Hepatocyte (in vitro differentiated cells): Measurements from ENCODE around the gene CCDC81. TPM values are rescaled to one million over a fixed set of nuclear protein-coding genes. Genes with fewer than 3 reads are reported as not detected.

Experiments
- DNase-seq: peaks from one replicate; pipeline ENCODE4 v3.0.0-alpha.2; 2016; ENCODE audit warnings: low spot score
- H2AFZ ChIP-seq: fragments of 200-600 bp; sonication (generic); 2 replicates; pipeline ENCODE4 v1.6.0; 2016; ENCODE audit warnings: antibody characterized with exemption, mild to moderate bottlenecking
- H3K27ac ChIP-seq: fragments of 200-600 bp; sonication (generic); 2 replicates; pipeline ENCODE4 v1.5.1; 2016; ENCODE audit warnings: mild to moderate bottlenecking
- H3K27me3 ChIP-seq: fragments of 200-600 bp; sonication (generic); 2 replicates; pipeline ENCODE4 v1.6.1; 2016
- H3K36me3 ChIP-seq: fragments of 200-600 bp; sonication (generic); replicated peaks from 2 replicates; pipeline ENCODE4 v1.5.1; 2016; ENCODE audit warnings: low read depth; ENCODE audit not compliant: insufficient read depth
- H3K4me1 ChIP-seq: fragments of 200-600 bp; sonication (generic); 2 replicates; pipeline ENCODE4 v1.5.1; 2016; ENCODE audit warnings: mild to moderate bottlenecking, moderate library complexity; ENCODE audit not compliant: insufficient read depth
- H3K4me2 ChIP-seq: fragments of 200-600 bp; sonication (generic); 2 replicates; pipeline ENCODE4 v1.6.0; 2016
- H3K4me3 ChIP-seq: fragments of 200-600 bp; sonication (generic); 2 replicates; pipeline ENCODE4 v1.5.1; 2016; ENCODE audit warnings: mild to moderate bottlenecking
- H3K79me2 ChIP-seq: fragments of 200-600 bp; sonication (generic); 2 replicates; pipeline ENCODE4 v1.6.0; 2017; ENCODE audit warnings: mild to moderate bottlenecking
- H3K9me2 ChIP-seq: fragments of 200-600 bp; sonication (generic); replicated peaks from 2 replicates; pipeline ENCODE4 v1.6.0; 2017; ENCODE audit warnings: mild to moderate bottlenecking; ENCODE audit not compliant: insufficient read depth
- H3K9me3 ChIP-seq: fragments of 200-600 bp; sonication (generic); 2 replicates; pipeline ENCODE4 v1.5.1; 2016; ENCODE audit warnings: low read depth, mild to moderate bottlenecking
- H4K20me1 ChIP-seq: fragments of 200-600 bp; sonication (generic); 2 replicates; pipeline ENCODE4 v1.6.0; 2016; ENCODE audit warnings: mild to moderate bottlenecking; ENCODE audit not compliant: insufficient read depth, poor library complexity, severe bottlenecking
- EZH2 ChIP-seq: fragments of 200-600 bp; sonication (generic); IDR thresholded peaks from 2 replicates; pipeline ENCODE4 v1.6.1; 2016; ENCODE audit warnings: antibody characterized with exemption, mild to moderate bottlenecking, borderline replicate concordance
- EZH2phosphoT487 ChIP-seq: fragments of 200-600 bp; sonication (generic); IDR thresholded peaks from one replicate; pipeline ENCODE4 v1.6.1; 2018; ENCODE audit warnings: antibody characterized with exemption, mild to moderate bottlenecking, low read depth, moderate library complexity; ENCODE audit not compliant: unreplicated experiment, severe bottlenecking
- whole genome bisulfite sequencing: methylation state at CpG from one replicate; pipeline ENCODE4 v1.1.6; 2016; ENCODE audit warnings: low lambda C conversion rate; ENCODE audit errors: missing lambda C conversion rate; 5-methylcytosine and 5-hydroxymethylcytosine counted together
- polyA plus RNA-seq: library from polyadenylated mRNA; unstranded; fragments of >200 nt; fragmentation: Nextera tagmentation; extraction: Ambion mirVana; gene quantifications from 2 replicates; pipeline ENCODE4 v1.2.1, GENCODE V29; 2016
- total RNA-seq: library from RNA; depleted of rRNA; stranded (reverse); fragments of >200 nt; gene quantifications from 2 replicates; pipeline ENCODE4 v1.2.3, GENCODE V29; 2014
- TF ChIP-seq, protein P1 (sequence below): fragments of 200-600 bp; sonication (generic); IDR thresholded peaks from 2 replicates; pipeline ENCODE4 v1.5.1; 2016; ENCODE audit warnings: antibody characterized with exemption, mild to moderate bottlenecking; ENCODE audit not compliant: poor library complexity

Gene CCDC81
- total and polyA plus RNA-seq, 2 experiments from 2014 or later, result 0.16 to 0.33 TPM

DNA sequence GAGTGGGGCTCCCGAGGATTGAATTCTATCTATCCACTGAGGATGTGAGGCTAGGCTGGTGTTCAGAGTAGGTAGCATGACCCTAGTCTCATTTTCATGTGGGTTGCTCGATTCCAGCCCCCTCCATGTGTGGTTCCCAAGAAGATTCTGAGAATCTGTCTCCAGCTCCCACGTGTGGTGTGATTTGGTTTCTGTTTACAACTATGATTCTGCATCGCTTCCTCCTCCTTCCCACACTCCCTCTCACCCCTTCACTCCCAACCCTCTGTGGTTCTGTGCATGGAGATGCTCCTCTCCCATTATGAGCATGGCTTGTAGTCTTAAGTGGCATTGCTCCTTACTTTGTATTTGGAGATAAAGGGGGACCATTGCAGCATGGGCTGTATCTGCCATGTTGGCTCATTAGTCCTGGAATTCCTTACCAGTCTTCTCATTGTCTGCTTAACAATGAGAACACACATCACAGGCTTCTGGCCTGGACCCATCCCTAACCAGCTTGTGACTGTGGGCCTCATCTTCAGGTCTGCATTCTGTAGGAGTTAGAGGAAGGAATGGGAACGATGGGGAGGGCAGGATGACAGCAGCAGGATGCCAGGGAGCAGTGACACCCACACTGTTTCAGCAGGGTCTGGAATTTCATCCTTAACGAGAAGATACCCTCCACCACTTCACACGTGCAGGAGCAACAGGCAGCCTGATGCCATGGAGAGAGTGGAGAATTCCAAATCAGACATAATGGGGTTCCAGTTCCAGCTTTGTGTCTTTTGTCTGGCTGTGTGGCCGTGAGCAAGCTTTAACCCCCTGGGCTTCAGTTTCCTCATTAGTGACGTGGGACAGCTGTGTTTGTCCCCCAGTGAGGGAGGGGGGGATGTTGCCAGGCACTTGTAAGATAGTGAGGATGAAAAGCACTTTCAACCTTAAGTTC is 86.0 kb downstream of the CCDC81 start:
- TF ChIP-seq EZH2phosphoT487 (no peak), EZH2 (no peak)
- TF ChIP-seq, protein P1, sequence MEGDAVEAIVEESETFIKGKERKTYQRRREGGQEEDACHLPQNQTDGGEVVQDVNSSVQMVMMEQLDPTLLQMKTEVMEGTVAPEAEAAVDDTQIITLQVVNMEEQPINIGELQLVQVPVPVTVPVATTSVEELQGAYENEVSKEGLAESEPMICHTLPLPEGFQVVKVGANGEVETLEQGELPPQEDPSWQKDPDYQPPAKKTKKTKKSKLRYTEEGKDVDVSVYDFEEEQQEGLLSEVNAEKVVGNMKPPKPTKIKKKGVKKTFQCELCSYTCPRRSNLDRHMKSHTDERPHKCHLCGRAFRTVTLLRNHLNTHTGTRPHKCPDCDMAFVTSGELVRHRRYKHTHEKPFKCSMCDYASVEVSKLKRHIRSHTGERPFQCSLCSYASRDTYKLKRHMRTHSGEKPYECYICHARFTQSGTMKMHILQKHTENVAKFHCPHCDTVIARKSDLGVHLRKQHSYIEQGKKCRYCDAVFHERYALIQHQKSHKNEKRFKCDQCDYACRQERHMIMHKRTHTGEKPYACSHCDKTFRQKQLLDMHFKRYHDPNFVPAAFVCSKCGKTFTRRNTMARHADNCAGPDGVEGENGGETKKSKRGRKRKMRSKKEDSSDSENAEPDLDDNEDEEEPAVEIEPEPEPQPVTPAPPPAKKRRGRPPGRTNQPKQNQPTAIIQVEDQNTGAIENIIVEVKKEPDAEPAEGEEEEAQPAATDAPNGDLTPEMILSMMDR, result no peak

DNA sequence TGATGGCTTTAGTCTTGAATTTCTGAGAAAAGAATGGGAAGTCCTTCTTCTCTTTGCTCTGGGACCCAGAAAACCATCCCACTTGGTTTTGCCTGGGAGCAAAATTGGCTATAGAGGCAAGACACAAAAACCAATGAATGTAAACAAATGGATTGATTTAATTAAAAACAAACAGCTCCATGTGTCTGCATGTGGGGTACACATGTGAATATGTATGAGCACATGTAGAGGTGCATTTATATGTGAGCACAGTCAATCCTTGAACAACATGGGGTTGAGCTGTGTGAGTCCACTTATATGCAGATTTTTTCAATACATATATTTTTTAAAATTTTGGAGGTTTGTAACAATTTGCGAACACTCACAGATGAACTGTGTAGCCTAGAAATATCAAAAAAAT is 87.2 kb downstream of the CCDC81 start:
- no peaks in the 10 kb centered on the region for H4K20me1 ChIP-seq
- no peak overlapping the region for H2AFZ ChIP-seq
- no peaks in the 10 kb centered on the region for H3K79me2 ChIP-seq
- H3K4me1 ChIP-seq, result no peaks in the 10 kb centered on the region
- no peaks in the 10 kb centered on the region for H3K9me3 ChIP-seq
- H3K27me3 ChIP-seq, result no peaks in the 10 kb centered on the region
- no peak overlapping the region for H3K27ac ChIP-seq
- H3K9me2 ChIP-seq, result no peaks in the 10 kb centered on the region
- TF ChIP-seq, protein P1, result no peak
- TF ChIP-seq EZH2, result no peak
- TF ChIP-seq EZH2phosphoT487, result no peak
- H3K4me3 ChIP-seq, result no peak overlapping the region
- no peak for DNase-seq
- no peak overlapping the region for H3K4me2 ChIP-seq
- H3K36me3 ChIP-seq, result no peaks in the 10 kb centered on the region
- 96% methylated on average over 1 of the region's 1 CpG for WGBS

More for the DNA sequence above, 86.0 kb downstream of the CCDC81 start:
- no peak for DNase-seq
- H2AFZ ChIP-seq, result no peak overlapping the region
- H3K79me2 ChIP-seq, result no peaks in the 10 kb centered on the region
- H4K20me1 ChIP-seq, result no peaks in the 10 kb centered on the region
- H3K9me2 ChIP-seq, result no peaks in the 10 kb centered on the region
- no peaks in the 10 kb centered on the region for H3K36me3 ChIP-seq
- no peaks in the 10 kb centered on the region for H3K27me3 ChIP-seq
- H3K27ac ChIP-seq, result no peak overlapping the region
- H3K4me2 ChIP-seq, result no peak overlapping the region
- no peak overlapping the region for H3K4me3 ChIP-seq
- no peaks in the 10 kb centered on the region for H3K9me3 ChIP-seq
- no peaks in the 10 kb centered on the region for H3K4me1 ChIP-seq
- WGBS, result 88% methylated on average over 9 of the region's 9 CpGs

DNA sequence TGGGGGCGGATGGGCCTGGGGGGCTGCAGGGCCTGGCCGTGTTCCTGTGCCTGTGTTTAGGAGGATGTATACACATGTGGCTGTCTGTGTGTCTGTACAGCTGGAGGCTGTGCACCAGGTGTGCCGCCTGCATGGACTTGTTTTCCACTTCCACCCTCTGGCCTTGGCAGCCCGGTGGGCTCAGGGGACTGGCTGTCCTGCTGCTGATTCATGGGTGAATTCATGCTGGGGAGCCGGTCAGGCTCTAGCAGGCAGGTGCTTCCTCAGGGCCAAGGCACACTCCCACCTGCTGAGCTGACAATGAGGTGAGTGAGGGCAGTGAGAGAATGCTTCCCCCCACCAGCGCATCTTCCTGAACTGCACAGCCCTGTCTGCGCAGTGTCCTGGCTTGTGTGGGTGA is 88.4 kb downstream of the CCDC81 start:
- H3K79me2 ChIP-seq, result no peaks in the 10 kb centered on the region
- no peak overlapping the region for H3K27ac ChIP-seq
- H3K9me2 ChIP-seq, result no peaks in the 10 kb centered on the region
- 87% methylated on average over 7 of the region's 7 CpGs for WGBS
- H3K9me3 ChIP-seq, result no peaks in the 10 kb centered on the region
- no peak overlapping the region for H3K4me3 ChIP-seq
- H2AFZ ChIP-seq, result no peak overlapping the region
- H3K36me3 ChIP-seq, result no peaks in the 10 kb centered on the region
- no peaks in the 10 kb centered on the region for H3K27me3 ChIP-seq
- no peak for DNase-seq
- no peak overlapping the region for H3K4me2 ChIP-seq
- H3K4me1 ChIP-seq, result no peaks in the 10 kb centered on the region
- TF ChIP-seq, protein P1, result no peak
- TF ChIP-seq EZH2, result no peak
- H4K20me1 ChIP-seq, result no peaks in the 10 kb centered on the region
